ENCODE results near the gene CREBRF. TPM values are rescaled to one million over a fixed set of nuclear protein-coding genes. Genes with fewer than 3 reads are reported as not detected.

CREBRF gene
- total RNA-seq, 2 donors from 2014 or later, result 12.2 to 12.7 TPM

GRCh38 chr5:173165177-173166016 is 109.2 kb downstream of the CREBRF start:
- Mint-ChIP-seq H3K27ac (no peak overlapping the region), H3K4me1 (no peaks in the 10 kb centered on the region), H3K4me3 (no peak overlapping the region), H3K27me3 (ENCODE audit: insufficient read depth) (no peaks in the 10 kb centered on the region), H3K36me3 (ENCODE audit: low read depth) (peaks cover 1% of the 10 kb centered on the region), H3K9me3 (no peaks in the 10 kb centered on the region)
- Histone ChIP-seq H3K36me3 (ENCODE audit: control insufficient read depth, insufficient read depth, low read length) (peaks cover 7% of the 10 kb centered on the region), H3K9me3 (ENCODE audit: control insufficient read depth, low read length) (no peaks in the 10 kb centered on the region), H3K27me3 (ENCODE audit: control insufficient read depth, insufficient read depth, low read length, poor library complexity, severe bottlenecking) (no peaks in the 10 kb centered on the region), H3K4me1 (ENCODE audit: control insufficient read depth, insufficient read depth, low read length) (no peaks in the 10 kb centered on the region), H3K27ac (ENCODE audit: low read depth, low read length) (no peak overlapping the region), H3K9ac (ENCODE audit: extremely low read depth, low read length, poor library complexity, severe bottlenecking) (no peak overlapping the region), H3K4me3 (ENCODE audit: low read length) (no peak overlapping the region)
- 94% methylated on average over 2 of the region's 2 CpGs; no CpG with 5 or more reads in 1 of the 2 experiments for WGBS, 2 experiments (ENCODE audit: insufficient coverage in 1 of 2, insufficient read length in 1 of 2)
- TF ChIP-seq CTCF (conservative IDR thresholded peaks at IDR 0.05), result no peak
- no peak for DNase-seq

GRCh38 chr5:173172166-173172565 is 116.0 kb downstream of the CREBRF start:
- Mint-ChIP-seq H3K27ac (no peak overlapping the region), H3K4me1 (peaks cover 10% of the 10 kb centered on the region), H3K9me3 (no peaks in the 10 kb centered on the region), H3K4me3 (no peak overlapping the region), H3K27me3 (ENCODE audit: insufficient read depth) (no peaks in the 10 kb centered on the region), H3K36me3 (ENCODE audit: low read depth) (no peaks in the 10 kb centered on the region)
- DNase-seq, result no peak
- H3K36me3 ChIP-seq (ENCODE audit: control insufficient read depth, insufficient read depth, low read length), result no peaks in the 10 kb centered on the region
- TF ChIP-seq CTCF (conservative IDR thresholded peaks at IDR 0.05), result peak; percentile 28
- WGBS, 2 experiments (ENCODE audit: insufficient coverage in 1 of 2, insufficient read length in 1 of 2), result 93 to 94% methylated on average over 5 to 8 of the region's 8 CpGs
- no peaks in the 10 kb centered on the region for H3K4me1 ChIP-seq (ENCODE audit: control insufficient read depth, insufficient read depth, low read length)
- H3K9me3 ChIP-seq (ENCODE audit: control insufficient read depth, low read length), result no peaks in the 10 kb centered on the region
- no peak overlapping the region for H3K27ac ChIP-seq (ENCODE audit: low read depth, low read length)
- no peak overlapping the region for H3K4me3 ChIP-seq (ENCODE audit: low read length)
- H3K27me3 ChIP-seq (ENCODE audit: control insufficient read depth, insufficient read depth, low read length, poor library complexity, severe bottlenecking), result no peaks in the 10 kb centered on the region
- no peak overlapping the region for H3K9ac ChIP-seq (ENCODE audit: extremely low read depth, low read length, poor library complexity, severe bottlenecking)

- no peaks in the 10 kb centered on the region for H3K36me3 Mint-ChIP-seq (ENCODE audit: low read depth)
- H3K27ac Mint-ChIP-seq, result no peak overlapping the region
- Histone ChIP-seq H3K9me3 (ENCODE audit: control insufficient read depth, low read length) (no peaks in the 10 kb centered on the region), H3K27me3 (ENCODE audit: control insufficient read depth, insufficient read depth, low read length, poor library complexity, severe bottlenecking) (no peaks in the 10 kb centered on the region), H3K27ac (ENCODE audit: low read depth, low read length) (no peak overlapping the region), H3K9ac (ENCODE audit: extremely low read depth, low read length, poor library complexity, severe bottlenecking) (no peak overlapping the region), H3K4me3 (ENCODE audit: low read length) (no peak overlapping the region), H3K36me3 (ENCODE audit: control insufficient read depth, insufficient read depth, low read length) (no peaks in the 10 kb centered on the region), H3K4me1 (ENCODE audit: control insufficient read depth, insufficient read depth, low read length) (no peaks in the 10 kb centered on the region)
- DNase-seq, result peak; percentile 63
- H3K4me1 Mint-ChIP-seq, result peaks cover 10% of the 10 kb centered on the region
- 30 to 56% methylated on average over 2 to 4 of the region's 4 CpGs for WGBS, 2 experiments (ENCODE audit: insufficient coverage in 1 of 2, insufficient read length in 1 of 2)
- H3K9me3 Mint-ChIP-seq, result no peaks in the 10 kb centered on the region
- peaks cover 10% of the 10 kb centered on the region for H3K27me3 Mint-ChIP-seq (ENCODE audit: insufficient read depth)
- no peak for TF ChIP-seq CTCF (conservative IDR thresholded peaks at IDR 0.05)
- no peak overlapping the region for H3K4me3 Mint-ChIP-seq
Observed at GRCh38 chr5:173175523-173175922, 119.4 kb downstream of the CREBRF start.

Data from endodermal cell (in vitro differentiated cells).